ENCODE measurements around the gene NDUFAF2. TPM values are rescaled to one million over a fixed set of nuclear protein-coding genes. Genes with fewer than 3 reads are reported as not detected.
"Not testable (repeated sequence)": the region's sequence is repeated elsewhere in the genome, so short reads cannot be mapped to it uniquely, and the experiment has no call there.

NDUFAF2 gene
- total RNA-seq, 4 donors from 2014 or later = 28.0 to 38.2 (median 31.2) TPM

GRCh38 chr5:60972231-60972630 lies 27.2 kb downstream of the NDUFAF2 start:
- WGBS, 2 donors = 85 to 94% methylated on average over 3 of the region's 3 CpGs
- Histone ChIP-seq H3K27ac (no peak overlapping the region), H3K4me3 (no peak overlapping the region), H3K9me3 (peaks cover 0 to 11% (median 0%) of the 10 kb centered on the region in 3 donors), H3K27me3 (no peaks in the 10 kb centered on the region), H3K4me1 (no peaks in the 10 kb centered on the region), H3K36me3 (no peaks in the 10 kb centered on the region)
- no peak for DNase-seq
- TF ChIP-seq POLR2A (IDR thresholded peaks at IDR 0.05) (no peak), CTCF (IDR thresholded peaks at IDR 0.05) (no peak)
- intact Hi-C loops (cut with DNase I) = no loop called here

- Histone ChIP-seq H3K9me3 (no peaks in the 10 kb centered on the region), H3K4me3 (no peak overlapping the region), H3K4me1 (no peaks in the 10 kb centered on the region), H3K36me3 (no peaks in the 10 kb centered on the region), H3K27me3 (no peaks in the 10 kb centered on the region), H3K27ac (no peak overlapping the region)
- DNase-seq = no peak
- intact Hi-C loops (cut with DNase I) = no loop called here
- TF ChIP-seq CTCF (IDR thresholded peaks at IDR 0.05) = no peak
- TF ChIP-seq POLR2A (IDR thresholded peaks at IDR 0.05) = no peak
- WGBS, 2 donors = 86 to 100% methylated on average over 6 to 8 of the region's 9 CpGs
Measured at GRCh38 chr5:60977956-60978737, 33.1 kb downstream of the NDUFAF2 start.

- Histone ChIP-seq H3K9me3 (no peaks in the 10 kb centered on the region), H3K4me3 (no peak overlapping the region), H3K36me3 (no peaks in the 10 kb centered on the region), H3K27ac (no peak overlapping the region), H3K4me1 (no peaks in the 10 kb centered on the region), H3K27me3 (no peaks in the 10 kb centered on the region)
- TF ChIP-seq CTCF (IDR thresholded peaks at IDR 0.05) (no peak), POLR2A (IDR thresholded peaks at IDR 0.05) (no peak)
- no peak for DNase-seq
- WGBS, 2 donors = 80 to 90% methylated on average over 1 of the region's 1 CpG
- intact Hi-C loops (cut with DNase I) = no loop called here
Measured at GRCh38 chr5:60978968-60979367, 34.0 kb downstream of the NDUFAF2 start.

- DNase-seq = no peak
- no peak overlapping the region for H3K4me3 ChIP-seq
- H3K27ac ChIP-seq = no peak overlapping the region
- H3K9me3 ChIP-seq = no peaks in the 10 kb centered on the region
- H3K27me3 ChIP-seq = no peaks in the 10 kb centered on the region
- H3K4me1 ChIP-seq = no peaks in the 10 kb centered on the region
- intact Hi-C loops (cut with DNase I) = no loop called here
- 76 to 92% methylated on average over 2 of the region's 2 CpGs for WGBS, 2 donors
- H3K36me3 ChIP-seq = no peaks in the 10 kb centered on the region
- TF ChIP-seq CTCF (IDR thresholded peaks at IDR 0.05) = no peak
- no peak for TF ChIP-seq POLR2A (IDR thresholded peaks at IDR 0.05)
Measured at GRCh38 chr5:60980511-60980910, 35.5 kb downstream of the NDUFAF2 start.

GRCh38 chr5:60982127-60982526 lies 37.1 kb downstream of the NDUFAF2 start:
- DNase-seq; H3K36me3 ChIP-seq; H3K27ac ChIP-seq; H3K9me3 ChIP-seq; H3K4me1 ChIP-seq; intact Hi-C loops (cut with DNase I); H3K27me3 ChIP-seq; H3K4me3 ChIP-seq: not testable (repeated sequence)
- 90 to 91% methylated on average over 3 of the region's 3 CpGs for WGBS, 2 donors

Measured in esophagus squamous epithelium (tissue), 5 donors.